Activated naive CD8-positive, alpha-beta T cell treated with anti-CD3 and anti-CD28 coated beads, Interleukin-2, amount 10 ng/mL, durations not matched to agents 7 days and 5 days (primary cell): ENCODE data around the gene CIB1. TPM values are rescaled to one million over a fixed set of nuclear protein-coding genes. Genes with fewer than 3 reads are reported as not detected.
A peak's percentile ranks its signal among the peaks of the same experiment; 100 is the strongest.
"Not testable (repeated sequence)": the region's sequence is repeated elsewhere in the genome, so short reads cannot be mapped to it uniquely, and the experiment has no call there.

ENCODE experiments used
- ATAC-seq: fragments of 150-1000 bp; cut with Tn5 transposase; one replicate; pipeline ENCODE4 v1.10.0; 2021; ENCODE audit warnings: low read depth, moderate library complexity
- POLR2A ChIA-PET: fragments of 350-600 bp; sonication (Branson Sonifier 250); formaldehyde crosslinking; loops from one replicate; lab custom pipeline; 2021; ENCODE audit warnings: antibody characterized with exemption; lab: Charles Lee
- DNase-seq: peaks from one replicate; pipeline ENCODE4 v3.0.0; 2021
- H3K27ac Mint-ChIP-seq: one replicate; pipeline ENCODE4 v1.8.0; 2022; ENCODE audit warnings: mild to moderate bottlenecking, mixed read lengths
- H3K27me3 Mint-ChIP-seq: one replicate; pipeline ENCODE4 v1.8.0; 2022; ENCODE audit warnings: mild to moderate bottlenecking, moderate library complexity, mixed read lengths
- H3K36me3 Mint-ChIP-seq: one replicate; pipeline ENCODE4 v1.8.0; 2021; ENCODE audit warnings: mild to moderate bottlenecking, mixed read lengths
- H3K4me1 Mint-ChIP-seq: one replicate; pipeline ENCODE4 v1.8.0; 2021; ENCODE audit warnings: mixed read lengths
- H3K4me3 Mint-ChIP-seq: one replicate; pipeline ENCODE4 v1.8.0; 2022; ENCODE audit warnings: mild to moderate bottlenecking, moderate library complexity, mixed read lengths
- H3K9me3 Mint-ChIP-seq: one replicate; pipeline ENCODE4 v1.8.0; 2021; ENCODE audit warnings: mixed read lengths
- total RNA-seq, 2 experiments: library from RNA; stranded (reverse); gene quantifications; one replicate each; pipeline ENCODE4 v1.2.3, GENCODE V29; 2021

The CIB1 gene
- total RNA-seq, 2 experiments from 2014 or later = 129 to 130 TPM

DNA sequence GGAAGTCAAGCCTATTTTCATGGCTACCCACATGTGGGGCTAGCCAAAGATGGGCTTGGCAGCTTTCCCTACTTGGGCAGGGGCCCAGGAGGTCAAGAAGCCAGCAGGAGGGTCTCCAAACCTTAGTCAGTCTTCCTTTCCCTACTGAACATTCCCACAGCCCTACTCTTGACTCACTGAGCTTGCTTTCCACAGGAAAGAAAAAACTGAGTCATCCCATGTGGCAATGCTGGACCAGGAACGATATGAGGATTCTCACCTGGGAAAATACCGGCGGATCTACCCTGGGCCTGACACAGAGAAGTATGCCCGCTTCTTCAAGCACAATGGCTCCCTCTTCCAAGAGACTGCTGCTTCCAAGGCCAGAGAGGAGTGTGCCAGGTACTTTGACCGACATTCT is 28.1 kb upstream of the CIB1 start:
- DNase-seq = no peak
- ATAC-seq = no peak
- Mint-ChIP-seq H3K27ac (no peak overlapping the region), H3K36me3 (no peaks in the 10 kb centered on the region), H3K9me3 (no peaks in the 10 kb centered on the region), H3K4me1 (peaks cover 10% of the 10 kb centered on the region), H3K27me3 (no peaks in the 10 kb centered on the region), H3K4me3 (no peak overlapping the region)
- POLR2A ChIA-PET = interaction anchor here (2.8 kb wide), 1 partner anchor 28 kb away, joined by 9 read pairs; the partner anchor contains the start of genes CIB1 and GDPGP1

DNA sequence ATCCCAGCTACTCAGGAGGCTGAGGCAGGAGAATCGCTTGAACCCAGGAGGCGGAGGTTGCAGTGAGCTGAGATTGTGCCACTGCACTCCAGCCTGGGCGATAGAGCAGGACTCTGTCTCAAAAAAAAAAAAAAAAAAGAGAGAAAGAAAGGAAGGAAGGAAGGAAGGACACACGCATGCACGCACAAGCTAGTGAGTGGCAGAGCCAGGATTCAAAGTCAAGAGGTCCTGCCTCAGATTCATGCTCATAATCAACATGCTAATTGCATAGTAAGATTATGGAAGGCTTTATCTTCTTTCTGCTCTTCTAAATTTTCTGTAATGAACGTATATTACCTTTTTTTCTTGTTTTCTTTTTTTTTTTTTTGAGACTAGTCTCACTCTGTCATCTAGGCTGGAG is 27.0 kb upstream of the CIB1 start:
- not testable (repeated sequence) for DNase-seq, H3K36me3 Mint-ChIP-seq, ATAC-seq, H3K9me3 Mint-ChIP-seq, H3K27ac Mint-ChIP-seq, H3K4me3 Mint-ChIP-seq, H3K4me1 Mint-ChIP-seq, H3K27me3 Mint-ChIP-seq
- POLR2A ChIA-PET = interaction anchor here (0.6 to 0.8 kb wide), 3 partner anchors 10 to 1393 kb away, joined by 4 to 6 read pairs (median 4); partner anchors contain the start of gene TTLL13

DNA sequence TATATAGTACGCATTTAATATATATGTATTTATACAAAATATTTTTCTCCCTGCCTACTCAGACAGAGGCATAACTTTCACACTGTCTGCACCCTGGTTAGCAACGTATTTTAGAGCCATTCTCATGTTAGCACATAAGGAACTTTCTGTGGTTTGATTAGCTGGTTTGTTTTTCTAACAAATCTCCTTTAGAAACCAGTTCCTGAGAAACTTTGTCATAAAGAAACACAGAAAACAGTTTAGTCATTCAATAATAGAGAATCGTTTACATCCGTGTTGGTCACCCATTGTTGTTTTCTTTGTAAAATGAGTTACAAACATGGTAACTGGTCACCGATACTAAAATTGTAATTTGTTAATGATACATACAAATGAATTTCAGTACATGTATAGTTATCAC is 25.8 kb upstream of the CIB1 start:
- no peak for ATAC-seq
- DNase-seq = no peak
- POLR2A ChIA-PET = no interaction called here
- Mint-ChIP-seq H3K4me1 (peaks cover 7% of the 10 kb centered on the region), H3K27me3 (no peaks in the 10 kb centered on the region), H3K4me3 (no peak overlapping the region), H3K9me3 (no peaks in the 10 kb centered on the region), H3K27ac (no peak overlapping the region), H3K36me3 (no peaks in the 10 kb centered on the region)

DNA sequence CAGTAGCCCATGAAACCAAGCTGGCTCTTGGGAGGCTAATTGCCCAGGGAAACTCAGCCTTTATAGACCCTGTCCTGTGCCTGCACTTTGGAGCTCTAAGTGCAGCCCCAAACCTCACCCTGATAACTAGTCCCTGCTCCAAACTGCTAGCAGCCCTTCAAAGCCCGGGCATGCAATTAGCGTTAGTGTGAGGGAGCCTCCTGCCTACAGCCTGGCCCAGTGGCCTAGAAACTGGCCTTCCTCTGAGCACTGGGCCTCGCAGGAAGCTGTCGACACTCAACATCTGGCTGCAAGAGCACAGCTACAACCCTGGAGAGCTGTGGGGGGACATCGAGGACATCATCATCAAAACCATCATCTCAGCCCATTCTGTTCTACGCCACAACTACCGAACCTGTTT is 24.0 kb upstream of the CIB1 start:
- Mint-ChIP-seq H3K27me3 (no peaks in the 10 kb centered on the region), H3K27ac (no peak overlapping the region), H3K9me3 (no peaks in the 10 kb centered on the region), H3K4me3 (no peak overlapping the region), H3K4me1 (peaks cover 2% of the 10 kb centered on the region), H3K36me3 (no peaks in the 10 kb centered on the region)
- no peak for ATAC-seq
- POLR2A ChIA-PET = no interaction called here
- no peak for DNase-seq

DNA sequence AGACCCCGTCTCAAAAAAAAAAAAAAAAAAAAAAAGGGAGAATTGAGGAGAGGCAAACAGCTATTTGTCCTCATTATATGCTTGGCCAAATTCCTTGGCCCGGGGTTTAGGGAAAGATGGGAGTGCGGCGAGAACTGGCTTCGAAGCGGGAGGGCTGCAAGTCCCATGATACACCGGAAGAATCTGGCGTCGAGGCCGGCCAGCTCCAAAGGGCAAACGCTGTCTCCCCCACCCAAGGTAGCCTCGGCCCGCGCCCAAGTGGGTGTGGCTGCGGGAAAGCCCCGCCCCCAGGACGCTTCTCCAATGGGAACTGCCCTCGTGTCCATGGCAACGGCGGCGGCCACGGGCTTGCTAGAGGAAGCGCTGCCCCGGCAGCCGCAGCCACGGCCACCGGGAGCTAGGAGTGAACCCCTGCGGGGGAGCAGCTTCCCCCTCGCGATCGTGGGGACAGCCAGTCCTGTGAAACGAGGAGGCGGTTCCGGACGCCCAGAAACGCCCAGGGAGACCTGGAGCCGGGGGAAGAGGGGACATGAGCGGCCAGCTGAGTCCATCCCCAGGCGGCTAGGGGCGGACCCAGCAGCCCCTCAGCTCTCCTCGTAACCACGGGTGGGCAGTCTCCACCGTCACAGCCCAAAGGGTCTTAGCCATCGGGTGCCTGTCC is 15.6 kb upstream of the CIB1 start, which contains the start of gene TTLL13:
Gene TTLL13, plus strand, starts transcription at position 354 of the 661 bp plus-strand sequence. CDS start 1,075 bp downstream, outside the sequence.
- Mint-ChIP-seq H3K36me3 (no peaks in the 10 kb centered on the region), H3K4me3 (peak within 1 kb of the TSS; percentile 68), H3K9me3 (no peaks in the 10 kb centered on the region), H3K4me1 (peaks cover 10% of the 10 kb centered on the region), H3K27me3 (peaks cover 2% of the 10 kb centered on the region), H3K27ac (peak within 1 kb of the TSS; percentile 19)
- peak; percentile 72 for ATAC-seq
- POLR2A ChIA-PET = interaction anchor here (0.6 to 2.7 kb wide), 12 partner anchors 9 to 236 kb away, joined by 3 to 9 read pairs (median 3); partner anchors contain the start of genes CIB1, GDPGP1 and SEMA4B
- peak; percentile 79 for DNase-seq

DNA sequence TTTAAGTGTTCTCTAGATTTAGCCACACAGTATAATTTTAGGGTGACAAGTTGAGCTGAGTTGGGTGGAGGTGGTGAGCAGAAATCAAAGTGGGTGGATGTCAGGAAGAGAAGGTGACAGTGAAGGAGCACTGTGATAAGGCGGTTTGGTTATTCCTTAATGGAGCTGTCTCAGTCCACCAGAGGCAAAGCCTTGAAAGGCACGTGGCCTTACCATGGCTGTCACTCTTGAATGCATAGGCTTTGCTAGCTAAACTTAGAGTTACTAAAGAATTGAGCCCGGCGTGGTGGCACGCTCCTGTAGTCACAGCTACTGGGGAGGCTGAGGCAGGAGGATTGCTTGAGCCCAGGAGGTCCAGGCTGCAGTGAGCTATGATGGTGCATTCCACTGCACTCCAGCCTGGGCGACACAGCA is 15.1 kb upstream of the CIB1 start:
- DNase-seq (no peak), ATAC-seq (peak; percentile 7)
- peak overlapping the region; percentile 68 for H3K4me3 Mint-ChIP-seq
- peak overlapping the region; percentile 19 for H3K27ac Mint-ChIP-seq
- H3K27me3 Mint-ChIP-seq = peaks cover 2% of the 10 kb centered on the region
- H3K4me1 Mint-ChIP-seq = peaks cover 10% of the 10 kb centered on the region
- no peaks in the 10 kb centered on the region for H3K36me3 Mint-ChIP-seq
- H3K9me3 Mint-ChIP-seq = no peaks in the 10 kb centered on the region
- POLR2A ChIA-PET = interaction anchor here (0.7 to 2.7 kb wide), 10 partner anchors 11 to 235 kb away, joined by 3 to 9 read pairs (median 4); partner anchors contain the start of genes CIB1, GDPGP1 and SEMA4B

DNA sequence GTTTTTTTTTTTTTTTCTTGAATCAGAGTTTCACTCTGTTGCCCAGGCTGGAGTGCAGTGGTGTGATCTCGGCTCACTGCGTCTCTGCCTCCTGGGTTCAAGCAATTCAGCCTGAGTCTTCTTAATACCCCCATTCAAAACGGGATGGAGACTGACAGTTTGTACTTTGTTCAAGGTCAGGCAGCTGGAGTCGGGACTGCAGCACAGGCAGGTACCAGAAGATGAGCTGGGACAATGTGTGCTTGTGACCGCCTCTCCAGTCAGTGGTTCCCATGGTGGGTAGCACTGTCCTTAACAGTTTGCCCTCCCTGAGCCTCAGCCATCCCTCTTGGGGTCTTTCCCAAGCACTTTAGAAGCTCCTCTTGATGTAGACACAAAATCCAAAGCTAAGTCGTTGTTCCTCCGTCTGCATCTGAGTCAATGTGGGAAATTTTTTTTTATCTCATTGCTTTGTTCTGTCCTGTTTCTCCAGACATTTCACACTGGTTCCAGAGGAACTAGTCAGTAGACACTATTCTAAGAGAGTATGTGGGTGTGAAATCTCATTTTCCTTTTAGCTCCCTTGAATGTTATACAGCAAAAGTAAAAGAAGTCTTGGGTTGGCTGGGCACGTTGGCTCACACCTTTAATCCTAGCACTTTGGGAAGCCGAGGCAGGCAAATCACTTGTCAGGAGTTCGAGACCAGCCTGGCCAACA is 10.3 kb upstream of the CIB1 start:
- Mint-ChIP-seq H3K36me3 (peaks cover 3% of the 10 kb centered on the region), H3K4me3 (no peak overlapping the region), H3K9me3 (no peaks in the 10 kb centered on the region), H3K4me1 (peaks cover 5% of the 10 kb centered on the region), H3K27ac (no peak overlapping the region), H3K27me3 (no peaks in the 10 kb centered on the region)
- DNase-seq (no peak), ATAC-seq (no peak)
- POLR2A ChIA-PET = interaction anchor here (0.7 to 1.2 kb wide), 2 partner anchors 10 to 114 kb away, joined by 3 to 4 read pairs; partner anchors contain the start of genes CIB1 and GDPGP1

DNA sequence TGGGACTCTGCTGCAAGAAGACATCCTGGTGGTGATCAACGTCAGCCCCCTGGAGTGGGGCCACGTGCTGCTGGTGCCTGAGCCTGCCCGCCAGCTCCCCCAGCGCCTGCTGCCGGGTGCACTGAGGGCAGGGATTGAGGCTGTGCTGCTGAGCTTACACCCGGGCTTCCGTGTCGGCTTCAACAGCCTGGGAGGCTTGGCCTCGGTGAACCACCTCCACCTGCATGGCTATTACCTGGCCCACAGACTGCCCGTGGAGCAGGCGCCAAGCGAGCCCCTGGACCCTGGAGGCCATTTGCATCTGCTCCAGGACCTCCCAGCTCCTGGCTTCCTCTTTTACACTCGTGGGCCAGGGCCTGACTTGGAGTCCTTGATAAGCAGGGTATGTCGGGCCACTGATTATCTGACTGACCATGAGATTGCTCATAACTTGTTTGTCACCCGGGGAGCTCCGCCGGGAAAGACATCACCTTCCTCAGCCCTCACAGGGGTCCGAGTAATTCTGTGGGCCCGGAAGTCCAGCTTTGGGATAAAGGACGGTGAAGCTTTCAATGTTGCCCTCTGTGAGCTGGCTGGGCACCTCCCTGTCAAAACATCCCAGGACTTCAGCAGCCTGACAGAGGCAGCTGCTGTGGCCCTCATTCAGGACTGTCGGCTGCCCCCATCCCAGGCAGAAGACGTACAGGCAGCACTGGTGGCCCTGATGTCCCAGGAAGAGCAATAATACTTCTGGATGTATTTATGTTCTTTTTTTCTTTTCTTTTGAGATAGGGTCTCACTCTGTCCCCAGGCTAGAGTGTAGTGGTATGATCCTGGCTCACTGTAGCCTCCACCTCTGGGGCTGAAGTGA is 7.8 kb upstream of the CIB1 start:
- Mint-ChIP-seq H3K36me3 (peaks cover 3% of the 10 kb centered on the region), H3K4me1 (peaks cover 4% of the 10 kb centered on the region), H3K9me3 (no peaks in the 10 kb centered on the region), H3K4me3 (no peak overlapping the region), H3K27ac (no peak overlapping the region), H3K27me3 (no peaks in the 10 kb centered on the region)
- no peak for DNase-seq
- no peak for ATAC-seq
- POLR2A ChIA-PET = interaction anchor here (0.7 kb wide), 2 partner anchors 8 to 24 kb away, joined by 3 read pairs; partner anchors contain the start of gene NGRN

DNA sequence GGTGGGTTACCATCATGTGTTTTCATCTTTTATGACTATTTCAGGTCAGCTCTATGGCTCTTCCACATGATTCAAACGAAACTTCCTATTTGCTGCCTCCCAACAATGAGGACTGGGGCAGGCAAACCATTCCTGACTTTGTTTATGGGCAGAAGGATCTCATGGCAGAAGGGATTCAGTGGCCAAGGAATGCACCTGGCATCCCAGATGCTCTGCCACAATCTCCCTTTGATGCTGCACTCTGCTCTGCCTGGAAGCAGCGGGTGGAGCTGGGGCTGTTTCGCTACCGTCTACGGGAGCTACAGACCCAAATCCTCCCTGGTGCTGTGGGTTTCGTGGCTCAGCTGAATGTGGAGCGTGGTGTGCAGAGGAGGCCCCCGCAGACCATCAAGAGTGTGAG is 7.1 kb upstream of the CIB1 start:
- Mint-ChIP-seq H3K36me3 (peaks cover 10% of the 10 kb centered on the region), H3K4me1 (peaks cover 9% of the 10 kb centered on the region), H3K4me3 (no peak overlapping the region), H3K27ac (no peak overlapping the region), H3K9me3 (no peaks in the 10 kb centered on the region), H3K27me3 (no peaks in the 10 kb centered on the region)
- DNase-seq = no peak
- POLR2A ChIA-PET = interaction anchor here (0.7 to 1.1 kb wide), 2 partner anchors 9 to 25 kb away, joined by 3 read pairs; partner anchors contain the start of gene NGRN
- no peak for ATAC-seq

DNA sequence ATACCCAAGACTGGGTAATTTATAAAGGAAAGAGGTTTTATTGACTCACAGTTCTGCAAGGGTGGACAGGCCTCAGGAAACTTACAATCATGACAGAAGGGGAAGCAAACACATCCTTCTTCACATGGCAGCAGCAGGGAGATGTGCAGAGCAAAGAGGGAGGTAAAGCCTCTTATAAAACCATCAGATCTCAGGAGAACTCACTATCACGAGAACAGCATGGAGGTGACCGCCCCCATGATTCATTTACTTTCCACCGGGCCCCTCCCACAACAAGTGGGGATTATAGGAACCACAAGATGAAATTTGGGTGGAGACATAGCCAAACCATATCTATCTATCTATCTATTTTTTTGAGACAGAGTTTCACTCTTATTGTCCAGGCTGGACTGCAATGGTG is 5.6 kb upstream of the CIB1 start:
- Mint-ChIP-seq H3K27ac (no peak overlapping the region), H3K4me3 (no peak overlapping the region), H3K9me3 (no peaks in the 10 kb centered on the region), H3K36me3 (peaks cover 10% of the 10 kb centered on the region), H3K4me1 (peaks cover 17% of the 10 kb centered on the region), H3K27me3 (no peaks in the 10 kb centered on the region)
- ATAC-seq (no peak), DNase-seq (no peak)
- POLR2A ChIA-PET = no interaction called here

DNA sequence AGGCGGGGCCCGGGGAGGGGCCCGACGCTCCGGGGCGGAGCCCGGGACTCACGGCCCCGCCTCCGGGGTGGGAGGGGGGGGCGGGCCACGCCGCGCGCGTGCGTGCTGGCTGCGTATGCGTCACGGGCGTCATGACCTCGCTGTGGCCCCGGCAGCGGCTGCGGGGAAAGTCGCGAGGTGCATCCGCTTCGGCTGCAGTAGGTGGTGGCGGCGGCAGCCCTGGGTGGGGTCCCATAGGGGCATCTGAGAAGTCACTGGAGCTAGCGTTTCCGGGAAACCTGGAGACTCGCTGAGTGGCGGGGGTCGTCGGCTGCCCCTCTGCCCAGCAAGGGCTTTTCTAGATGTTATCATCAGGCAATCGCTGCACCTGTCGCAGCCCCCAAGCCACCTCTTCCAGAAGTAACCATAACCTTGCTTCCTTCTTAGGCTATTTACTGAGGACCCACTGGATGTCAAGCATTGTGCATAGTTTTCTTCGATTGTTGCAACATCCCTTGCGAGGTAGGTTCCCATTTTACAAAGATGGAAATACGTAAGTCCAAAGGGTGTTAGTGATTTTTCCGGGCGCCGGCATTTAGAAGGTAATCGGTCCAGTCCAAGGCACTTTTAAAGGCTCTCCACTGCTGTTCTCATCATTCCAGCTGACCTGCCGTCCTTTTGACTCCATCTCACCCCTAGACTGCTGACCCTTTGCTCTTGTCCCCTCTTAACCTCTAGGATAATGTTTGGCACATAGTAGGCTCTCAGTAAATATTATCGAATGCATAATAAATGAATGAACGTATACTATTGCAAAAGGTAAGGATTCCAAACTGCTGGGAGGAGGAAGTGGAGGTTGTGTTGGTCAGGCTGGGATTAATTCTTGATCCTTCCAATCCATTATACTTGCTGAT is 601 bp upstream of the CIB1 start, which contains the start of gene GDPGP1:
Gene GDPGP1, plus strand, starts transcription at position 114 of the 893 bp plus-strand sequence. CDS start 6,700 bp downstream, outside the sequence.
- POLR2A ChIA-PET = interaction anchor here (0.6 to 4.6 kb wide), 19 partner anchors 8 to 697 kb away, joined by 3 to 40 read pairs (median 4); partner anchors contain the start of genes IDH2, IQGAP1, NGRN and SEMA4B

More for the DNA sequence above, 601 bp upstream of the CIB1 start, which contains the start of gene GDPGP1:
- Mint-ChIP-seq H3K27me3 (no peaks in the 10 kb centered on the region), H3K4me1 (peaks cover 45% of the 10 kb centered on the region), H3K27ac (peak within 1 kb of the TSS; percentile 93), H3K36me3 (peaks cover 19% of the 10 kb centered on the region), H3K9me3 (no peaks in the 10 kb centered on the region), H3K4me3 (peak within 1 kb of the TSS; percentile 96)
- peak; percentile 95 for DNase-seq
- peak; percentile 75 for ATAC-seq
